ENCODE measurements around the gene KLHL35.

DNA sequence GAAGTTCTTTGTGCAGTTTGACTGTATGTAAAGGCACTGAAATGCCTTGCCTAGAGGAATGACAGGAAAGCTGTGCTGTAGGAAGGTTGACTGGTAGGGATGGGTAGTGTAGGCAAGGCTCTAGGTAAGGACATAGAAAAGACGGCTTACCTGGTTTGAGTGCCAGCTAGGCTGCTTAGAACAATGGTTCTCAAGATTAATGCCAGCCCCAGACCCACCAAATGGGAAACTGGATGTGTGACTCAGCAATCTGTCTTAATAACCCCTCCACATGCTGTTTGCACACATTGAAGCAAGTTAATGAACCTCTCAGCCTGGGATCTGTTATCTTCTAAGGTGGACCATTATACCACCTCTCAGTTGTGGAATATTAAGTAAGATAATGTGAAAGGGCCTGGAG is 30.0 kb downstream of the KLHL35 start:
- no peak for TF ChIP-seq ZNF274 (IDR thresholded peaks at IDR 0.05; ENCODE audit: low read depth, low read length)
- no peak for TF ChIP-seq SUZ12 (IDR thresholded peaks at IDR 0.05; ENCODE audit: extremely low read depth, insufficient read depth, insufficient read length)

Data from NT2/D1 (cell line).